Bronchial epithelial cell (primary cell): Measurements from ENCODE around the gene PI4KB. TPM values are rescaled to one million over a fixed set of nuclear protein-coding genes. Genes with fewer than 3 reads are reported as not detected.

Source experiments
- DNase-seq: peaks from one replicate; pipeline ENCODE4 v3.0.0-alpha.2; 2010; ENCODE audit warnings: low read depth
- FAIRE-seq: peaks from 2 replicates; lab custom pipeline; 2011; peaks lifted over from hg19 to GRCh38; lab: Jason Lieb, UNC
- H3K27me3 ChIP-seq: 2 replicates; pipeline ENCODE4 v1.5.1; 2011; ENCODE audit warnings: low read length; ENCODE audit not compliant: control insufficient read depth, insufficient read depth
- H3K36me3 ChIP-seq: 2 replicates; pipeline ENCODE4 v1.5.1; 2011; ENCODE audit warnings: low read length; ENCODE audit not compliant: control insufficient read depth, insufficient read depth
- H3K4me3 ChIP-seq: 2 replicates; pipeline ENCODE4 v1.5.1; 2011; ENCODE audit warnings: mild to moderate bottlenecking, low read depth, low read length, control low read depth
- total RNA-seq: library from RNA; depleted of rRNA; stranded (reverse); fragments of >200 nt; gene quantifications from 2 replicates; pipeline ENCODE4 v1.2.1, GENCODE V29; 2014
- TF ChIP-seq, protein P1 (sequence below): IDR thresholded peaks from 2 replicates; pipeline ENCODE4 v1.5.1; 2011; ENCODE audit warnings: mild to moderate bottlenecking, moderate library complexity, low read length, control low read depth, inconsistent platforms; ENCODE audit not compliant: insufficient read depth, severe bottlenecking

Gene PI4KB
- total RNA-seq, 1 donor from 2014 or later = 20.8 TPM

DNA sequence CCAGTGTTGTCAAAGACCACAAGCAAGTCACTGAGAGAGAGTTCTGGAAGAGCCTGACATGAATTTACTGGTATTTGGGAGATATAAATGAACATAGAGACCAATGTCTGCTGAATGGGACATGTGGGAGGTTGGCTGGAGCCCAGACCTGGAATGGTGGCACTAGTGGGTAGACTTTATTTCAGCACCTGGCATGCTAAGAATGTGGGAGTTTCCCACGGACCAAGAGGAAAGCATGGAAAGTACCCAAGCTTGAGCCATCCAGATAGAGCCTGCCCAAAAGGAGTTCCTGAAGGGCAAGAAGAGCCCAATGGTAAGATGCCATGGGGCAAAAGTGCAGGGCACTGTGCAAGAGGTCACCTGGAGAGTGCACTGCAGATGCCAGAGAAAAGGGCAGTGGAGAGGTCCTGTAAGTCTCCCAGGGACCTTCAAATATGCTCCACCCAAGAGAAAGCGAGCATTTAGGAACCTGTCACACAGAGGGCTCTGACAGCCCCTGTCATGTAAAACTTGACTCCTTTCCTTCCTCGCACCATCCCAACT is 53.2 kb downstream of the PI4KB start:
- no peak overlapping the region for H3K4me3 ChIP-seq
- FAIRE-seq = no peak
- DNase-seq = no peak
- no peaks in the 10 kb centered on the region for H3K27me3 ChIP-seq
- TF ChIP-seq, protein P1, sequence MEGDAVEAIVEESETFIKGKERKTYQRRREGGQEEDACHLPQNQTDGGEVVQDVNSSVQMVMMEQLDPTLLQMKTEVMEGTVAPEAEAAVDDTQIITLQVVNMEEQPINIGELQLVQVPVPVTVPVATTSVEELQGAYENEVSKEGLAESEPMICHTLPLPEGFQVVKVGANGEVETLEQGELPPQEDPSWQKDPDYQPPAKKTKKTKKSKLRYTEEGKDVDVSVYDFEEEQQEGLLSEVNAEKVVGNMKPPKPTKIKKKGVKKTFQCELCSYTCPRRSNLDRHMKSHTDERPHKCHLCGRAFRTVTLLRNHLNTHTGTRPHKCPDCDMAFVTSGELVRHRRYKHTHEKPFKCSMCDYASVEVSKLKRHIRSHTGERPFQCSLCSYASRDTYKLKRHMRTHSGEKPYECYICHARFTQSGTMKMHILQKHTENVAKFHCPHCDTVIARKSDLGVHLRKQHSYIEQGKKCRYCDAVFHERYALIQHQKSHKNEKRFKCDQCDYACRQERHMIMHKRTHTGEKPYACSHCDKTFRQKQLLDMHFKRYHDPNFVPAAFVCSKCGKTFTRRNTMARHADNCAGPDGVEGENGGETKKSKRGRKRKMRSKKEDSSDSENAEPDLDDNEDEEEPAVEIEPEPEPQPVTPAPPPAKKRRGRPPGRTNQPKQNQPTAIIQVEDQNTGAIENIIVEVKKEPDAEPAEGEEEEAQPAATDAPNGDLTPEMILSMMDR = no peak
- peaks cover 1% of the 10 kb centered on the region for H3K36me3 ChIP-seq

DNA sequence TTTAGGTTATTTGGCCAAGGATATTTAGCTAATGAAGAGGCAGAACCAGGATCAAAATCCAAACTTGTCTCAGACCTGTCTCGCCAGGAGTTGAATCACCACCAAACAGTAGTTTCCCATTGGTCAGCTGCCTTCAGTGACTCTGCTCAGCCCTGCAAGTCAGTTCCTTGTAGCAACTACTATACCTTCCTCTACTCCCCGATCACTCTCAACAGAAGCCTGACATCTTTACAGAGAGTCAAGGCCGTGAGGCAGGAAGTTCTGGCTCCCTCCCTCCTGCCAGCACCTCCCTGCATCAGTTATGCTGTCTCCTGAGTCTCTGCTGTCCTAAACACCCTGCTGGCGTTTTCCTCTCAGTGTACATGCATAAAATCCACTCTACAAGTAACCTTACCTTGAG is 59.5 kb downstream of the PI4KB start:
- Histone ChIP-seq H3K36me3 (peaks cover 12% of the 10 kb centered on the region), H3K27me3 (no peaks in the 10 kb centered on the region), H3K4me3 (no peak overlapping the region)
- TF ChIP-seq, protein P1 = no peak
- DNase-seq = peak; percentile 85
- FAIRE-seq = no peak

DNA sequence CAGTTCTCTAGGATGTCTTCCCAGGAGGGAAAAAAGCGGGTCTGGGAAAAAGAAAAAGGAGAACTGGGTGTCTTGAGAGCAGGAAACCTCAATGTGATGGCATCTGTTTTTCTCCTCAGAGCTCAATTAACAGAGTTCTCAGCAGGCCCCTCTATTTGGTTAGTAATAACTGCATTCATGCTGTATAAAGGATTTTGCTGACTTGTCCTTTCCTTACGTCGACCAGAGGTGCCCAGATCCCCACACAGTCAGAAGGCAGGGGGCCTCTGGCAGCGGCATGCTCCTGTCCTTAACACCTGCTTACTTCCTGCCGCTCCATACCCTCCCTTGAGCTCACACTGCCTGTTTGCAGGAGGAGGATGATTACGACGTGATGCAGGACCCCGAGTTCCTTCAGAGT is 60.4 kb downstream of the PI4KB start:
- Histone ChIP-seq H3K27me3 (no peaks in the 10 kb centered on the region), H3K36me3 (peaks cover 17% of the 10 kb centered on the region), H3K4me3 (no peak overlapping the region)
- TF ChIP-seq, protein P1 = no peak
- DNase-seq = no peak
- FAIRE-seq = no peak

DNA sequence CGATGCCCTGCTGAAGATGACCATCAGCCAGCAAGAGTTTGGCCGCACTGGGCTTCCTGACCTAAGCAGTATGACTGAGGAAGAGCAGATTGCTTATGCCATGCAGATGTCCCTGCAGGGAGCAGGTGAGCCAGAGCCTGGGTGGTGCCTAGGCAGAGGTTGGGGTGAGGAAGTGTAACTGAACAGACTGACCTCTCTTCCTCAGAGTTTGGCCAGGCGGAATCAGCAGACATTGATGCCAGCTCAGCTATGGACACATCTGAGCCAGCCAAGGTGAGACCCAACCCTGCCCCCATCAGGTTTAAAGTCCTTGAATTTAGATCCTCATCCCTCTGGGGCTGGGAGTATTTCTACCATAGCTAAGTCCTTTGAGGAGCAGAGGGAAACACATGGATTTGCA is 60.9 kb downstream of the PI4KB start:
- DNase-seq (no peak), FAIRE-seq (no peak)
- Histone ChIP-seq H3K4me3 (no peak overlapping the region), H3K36me3 (peaks cover 17% of the 10 kb centered on the region), H3K27me3 (no peaks in the 10 kb centered on the region)
- TF ChIP-seq, protein P1 = no peak

DNA sequence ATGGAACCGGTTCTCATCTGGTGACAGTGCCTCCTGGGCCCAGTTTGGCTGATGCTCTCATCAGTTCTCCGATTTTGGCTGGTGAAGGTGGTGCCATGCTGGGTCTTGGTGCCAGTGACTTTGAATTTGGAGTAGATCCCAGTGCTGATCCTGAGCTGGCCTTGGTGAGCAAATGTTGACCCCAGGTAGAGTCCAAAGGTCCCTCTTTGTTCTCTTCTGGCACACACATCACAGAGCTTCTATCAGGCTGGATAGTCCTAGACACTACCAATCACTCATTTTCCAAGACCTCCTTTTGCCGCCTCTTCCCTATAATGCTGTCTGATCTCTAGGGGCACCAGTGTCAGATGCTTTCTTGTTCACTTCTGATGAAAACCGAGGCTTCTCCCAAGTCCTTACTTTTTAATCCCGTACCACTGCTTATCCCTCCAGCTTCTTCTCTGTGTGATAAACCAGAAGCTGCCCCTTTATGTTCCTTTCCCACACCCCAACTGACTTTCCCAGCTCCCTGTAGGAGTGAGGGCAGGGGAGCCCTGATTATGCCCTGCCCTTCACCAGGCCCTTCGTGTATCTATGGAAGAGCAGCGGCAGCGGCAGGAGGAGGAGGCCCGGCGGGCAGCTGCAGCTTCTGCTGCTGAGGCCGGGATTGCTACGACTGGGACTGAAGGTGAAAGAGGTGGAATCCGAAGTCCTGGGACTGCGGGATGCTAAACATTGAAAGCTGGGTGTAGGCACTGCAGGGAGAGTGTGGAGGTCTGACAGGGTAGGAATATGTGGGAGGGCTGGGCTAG is 61.6 kb downstream of the PI4KB start:
- FAIRE-seq = no peak
- H3K27me3 ChIP-seq = no peaks in the 10 kb centered on the region
- no peak overlapping the region for H3K4me3 ChIP-seq
- H3K36me3 ChIP-seq = peaks cover 17% of the 10 kb centered on the region
- TF ChIP-seq, protein P1 = no peak
- no peak for DNase-seq
